Measurements from ENCODE around the gene COMT.

The COMT gene

DNA sequence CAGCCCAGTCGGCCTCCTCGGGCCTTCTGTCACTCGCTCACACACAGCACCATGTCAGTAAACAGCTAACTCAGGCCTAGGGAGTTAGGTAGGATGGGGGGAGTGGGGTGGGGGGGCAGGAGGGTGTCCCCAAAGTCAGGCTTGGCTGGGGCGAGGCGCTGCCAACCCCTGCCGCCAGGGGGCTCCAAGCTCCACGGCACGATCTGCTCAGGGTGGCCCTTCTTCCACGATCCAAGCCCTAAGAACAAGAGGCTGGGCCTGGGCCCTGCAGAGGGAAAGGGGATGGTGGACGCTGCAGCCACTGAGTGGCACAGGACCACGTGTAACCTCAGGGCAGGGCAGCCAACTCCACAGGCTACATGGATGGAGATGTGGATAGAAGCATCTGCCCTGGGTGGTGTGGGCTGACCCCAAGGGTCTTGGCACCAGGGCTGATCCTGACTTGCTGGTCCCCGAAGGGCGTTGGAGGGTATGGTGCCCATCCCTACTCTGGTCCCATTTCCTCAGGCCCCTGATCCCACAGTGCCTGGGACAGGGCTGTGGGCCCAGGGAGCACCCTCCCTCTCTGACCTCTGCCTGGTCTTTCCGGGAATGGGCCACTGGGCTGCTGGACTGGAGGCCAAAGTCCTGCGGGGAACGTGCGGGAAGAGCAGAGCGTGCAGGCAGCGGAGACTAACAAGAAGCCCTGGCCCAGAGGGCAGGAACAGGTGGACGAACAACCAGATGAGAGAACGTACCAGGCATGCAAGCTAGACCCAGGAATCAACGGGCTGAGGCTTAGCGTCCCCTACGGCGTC is 29.1 kb downstream of the COMT start:
- peak; percentile 88 for DNase-seq (ENCODE audit: low spot score)

DNA sequence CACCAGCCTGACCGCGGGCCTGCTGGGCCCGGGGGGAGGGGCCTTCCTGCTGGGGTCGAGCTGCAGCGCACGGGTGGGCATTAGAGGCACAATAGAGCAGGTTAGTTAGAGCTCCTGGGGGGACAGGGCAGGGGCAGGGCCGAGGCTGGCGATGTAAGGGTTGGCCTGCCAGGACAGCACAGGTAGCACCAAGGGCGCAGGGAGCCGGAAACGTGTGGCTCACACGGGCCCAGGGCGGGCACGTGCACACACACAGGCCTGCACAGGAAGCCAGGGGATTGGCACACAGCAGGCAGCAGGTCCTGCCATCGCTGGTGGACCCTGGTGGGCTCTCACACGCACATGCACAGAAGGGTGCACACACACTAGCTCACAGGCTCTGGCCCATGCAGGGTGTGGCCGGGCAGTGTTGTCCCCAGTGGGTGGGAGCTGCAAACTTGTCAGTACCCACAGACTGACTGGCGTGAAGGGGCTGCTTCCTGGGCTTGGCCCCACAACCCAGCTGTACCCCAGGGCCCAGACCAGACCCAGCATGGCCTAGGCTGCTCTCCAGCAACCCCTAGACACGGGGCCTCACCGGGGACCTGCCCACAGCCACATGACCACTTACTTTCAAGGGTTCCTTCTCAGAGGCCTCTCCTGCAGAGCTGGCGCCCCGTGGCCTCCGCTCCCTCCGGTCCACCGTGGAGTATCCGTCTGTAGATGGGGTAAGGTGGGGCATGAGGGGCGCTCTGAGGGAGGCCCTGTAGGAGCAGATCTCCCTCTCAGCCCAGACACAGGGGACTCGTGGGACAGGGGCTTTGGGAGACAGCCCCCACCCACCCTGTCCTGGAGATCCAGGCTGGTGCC is 29.9 kb downstream of the COMT start:
- DNase-seq (ENCODE audit: low spot score): no peak

DNA sequence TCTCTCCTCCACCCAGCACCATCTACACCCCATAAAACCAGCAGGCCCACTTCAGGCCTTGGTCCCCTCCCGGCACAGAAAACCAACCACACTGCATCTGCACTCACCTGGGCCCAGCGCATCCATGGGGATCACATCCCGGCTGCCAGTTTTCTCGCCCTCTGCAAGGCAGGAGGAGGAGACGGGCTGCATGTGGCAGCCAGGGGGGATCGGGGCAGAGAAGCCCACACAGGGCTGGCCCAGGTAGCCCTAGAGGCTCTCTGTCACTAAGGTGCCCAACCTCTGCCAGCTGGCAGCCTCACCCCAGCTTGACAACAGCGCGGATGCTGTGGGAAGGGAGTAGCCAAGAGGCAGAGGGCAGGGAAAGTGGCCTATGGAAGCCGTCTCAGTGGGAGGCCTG is 30.7 kb downstream of the COMT start:
- no peak for DNase-seq (ENCODE audit: low spot score)

DNA sequence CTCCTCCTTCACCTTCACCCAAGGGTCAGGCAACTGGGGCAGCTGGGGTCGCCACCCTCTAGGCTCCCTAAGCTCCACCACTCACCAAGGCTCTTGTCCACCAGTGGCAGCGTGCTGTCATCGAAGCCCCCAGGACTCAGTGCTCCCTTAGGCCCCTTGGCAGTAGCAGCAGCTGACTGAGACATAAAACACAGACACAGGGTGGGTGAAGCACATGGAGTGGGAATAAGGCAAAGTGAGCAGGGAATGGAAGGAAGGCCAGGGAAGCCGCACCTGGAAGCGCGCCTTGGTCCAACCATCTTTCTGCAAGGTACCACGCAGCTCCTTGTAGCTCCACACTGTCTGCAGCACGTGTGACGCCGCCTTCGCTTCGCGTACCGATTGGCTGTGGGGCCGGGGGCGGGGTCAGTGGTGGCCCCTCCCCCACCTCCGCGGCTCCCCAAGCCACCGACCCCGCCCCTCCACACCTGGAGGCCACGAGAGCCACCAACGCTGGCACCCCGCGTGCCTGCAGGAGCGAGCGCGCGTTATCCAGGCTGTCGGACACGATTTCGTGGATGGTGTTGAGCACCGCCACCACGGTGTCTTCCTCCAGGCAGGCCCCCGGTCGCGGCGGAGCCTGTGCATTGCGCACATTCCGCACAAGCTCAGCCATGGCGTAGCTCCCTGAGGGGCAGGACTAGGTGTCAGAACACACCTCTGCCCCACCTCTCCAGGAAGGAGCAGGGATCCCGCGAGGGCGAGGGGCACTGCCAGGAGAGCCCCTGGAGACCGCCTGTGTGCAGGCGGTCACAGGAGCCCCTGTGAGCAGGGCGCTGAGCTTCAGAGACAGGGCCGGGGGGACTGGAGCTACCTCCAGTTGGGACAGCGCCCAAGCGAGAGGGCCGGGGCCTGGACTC is 31.3 kb downstream of the COMT start:
- no peak for DNase-seq (ENCODE audit: low spot score)

DNA sequence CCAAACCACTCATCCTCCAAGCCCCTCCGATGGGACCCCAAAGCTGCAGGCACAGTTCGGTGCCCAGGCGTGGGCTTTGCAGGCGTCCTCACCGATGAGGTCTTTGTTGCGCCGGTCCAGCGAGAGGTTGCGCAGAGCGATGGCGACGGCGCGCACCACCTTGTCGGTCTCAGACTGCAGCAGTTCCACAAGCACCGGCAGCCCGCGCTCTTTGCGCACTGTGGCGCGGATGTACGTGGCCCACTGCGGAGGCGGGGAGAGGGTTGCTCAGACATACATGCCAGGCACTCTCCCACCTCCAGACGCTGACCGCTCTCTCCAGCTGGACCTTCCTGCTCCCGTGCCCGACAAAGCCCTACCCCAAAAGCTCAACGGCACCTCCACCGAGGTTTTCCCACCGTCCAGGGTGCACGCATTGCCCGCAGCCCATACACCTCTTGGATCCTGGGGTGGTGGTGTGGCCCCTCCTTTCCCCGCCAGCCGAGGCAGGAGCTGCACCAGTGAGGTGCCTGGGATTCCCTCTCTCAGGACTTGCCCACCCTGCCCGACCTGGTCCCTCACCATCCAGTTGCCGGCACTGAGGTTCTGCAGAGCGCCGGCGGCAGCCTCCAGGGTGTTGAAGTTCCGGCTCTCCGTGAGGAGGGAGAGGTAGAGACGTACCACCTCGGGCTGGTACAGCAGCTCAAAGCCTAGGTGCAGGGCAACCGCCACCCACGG is 32.1 kb downstream of the COMT start:
- DNase-seq (ENCODE audit: low spot score): no peak

DNA sequence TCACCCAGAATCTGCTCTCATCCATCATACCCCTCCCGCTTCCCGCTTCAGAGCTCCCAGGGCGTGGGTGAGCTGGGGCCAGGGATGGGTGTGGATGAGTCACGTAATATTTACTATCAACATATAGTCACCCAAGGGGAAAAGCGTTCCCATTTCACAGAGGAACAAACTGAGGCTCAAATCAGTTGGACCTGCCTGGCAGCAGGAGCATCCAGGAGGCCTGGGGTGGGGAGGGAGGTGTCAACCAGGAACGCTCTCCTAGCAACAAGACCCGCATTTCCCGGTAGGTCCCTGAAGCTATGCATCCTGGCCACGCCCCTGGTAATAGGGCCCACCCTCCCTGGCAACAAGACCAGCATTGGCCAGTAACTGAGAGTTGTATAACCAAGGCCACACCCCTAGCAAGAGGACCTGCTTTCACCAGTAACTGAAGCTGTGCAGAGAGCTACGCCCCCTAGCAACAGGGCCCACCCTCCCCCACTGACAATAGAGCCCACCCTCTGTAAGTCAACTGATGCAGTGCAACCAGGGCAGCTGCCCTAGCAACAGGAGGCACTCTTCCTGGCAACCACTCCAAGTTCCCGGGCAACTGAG is 32.8 kb downstream of the COMT start:
- peak; percentile 73 for DNase-seq (ENCODE audit: low spot score)

DNA sequence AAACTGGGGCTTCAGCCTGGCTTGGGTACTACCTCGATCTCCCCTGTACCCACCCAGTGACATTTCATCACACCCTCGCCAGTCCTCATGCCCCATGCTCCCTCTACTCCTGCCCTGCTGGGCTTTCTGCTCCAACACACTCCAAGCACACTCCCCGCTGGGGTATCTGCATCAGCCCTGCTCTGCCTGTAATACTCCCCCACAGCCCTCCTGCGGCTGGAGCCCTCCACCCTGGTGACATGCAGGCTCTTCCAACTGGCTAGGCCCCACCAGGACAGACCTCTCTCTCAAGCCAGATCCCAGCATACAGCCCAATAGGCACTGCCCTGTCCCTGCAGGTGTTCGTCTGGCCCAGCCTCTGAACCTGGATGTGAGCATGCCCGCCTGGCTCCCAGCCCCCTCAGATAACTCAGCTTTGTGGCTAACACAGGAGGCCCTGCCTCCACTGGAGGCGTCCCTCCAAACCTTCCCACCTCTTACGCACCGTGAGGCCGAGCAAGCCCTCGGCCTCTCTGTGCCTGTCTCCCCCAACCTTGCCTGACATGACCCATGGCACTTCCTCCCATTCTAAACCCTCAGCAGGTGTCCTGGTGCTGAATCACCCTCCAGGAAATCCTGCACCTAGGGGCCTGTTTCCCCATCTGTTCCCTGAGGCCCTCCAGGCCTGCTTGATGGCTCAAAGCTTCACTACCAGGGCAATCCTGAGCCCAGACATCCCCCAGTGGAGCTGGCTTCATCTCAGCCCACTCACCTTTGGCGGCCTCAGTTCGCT is 33.5 kb downstream of the COMT start:
- no peak for DNase-seq (ENCODE audit: low spot score)

DNA sequence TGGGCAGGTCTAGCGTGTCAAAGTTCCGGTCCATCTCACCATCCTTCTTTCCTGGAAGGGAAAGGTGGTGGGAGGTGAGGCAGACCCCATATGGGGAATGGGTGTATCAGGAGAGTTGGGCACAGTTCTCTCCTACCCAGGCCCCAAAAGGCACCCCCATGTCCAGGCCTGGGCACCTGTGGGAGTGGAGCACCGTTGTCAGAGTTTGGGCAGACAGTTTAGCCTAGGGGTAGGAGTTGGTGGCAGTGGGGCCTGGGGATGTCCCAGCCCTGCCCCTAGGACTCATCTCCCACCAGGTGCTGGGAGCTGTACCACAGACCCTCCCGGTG is 34.1 kb downstream of the COMT start:
- DNase-seq (ENCODE audit: low spot score): no peak

DNA sequence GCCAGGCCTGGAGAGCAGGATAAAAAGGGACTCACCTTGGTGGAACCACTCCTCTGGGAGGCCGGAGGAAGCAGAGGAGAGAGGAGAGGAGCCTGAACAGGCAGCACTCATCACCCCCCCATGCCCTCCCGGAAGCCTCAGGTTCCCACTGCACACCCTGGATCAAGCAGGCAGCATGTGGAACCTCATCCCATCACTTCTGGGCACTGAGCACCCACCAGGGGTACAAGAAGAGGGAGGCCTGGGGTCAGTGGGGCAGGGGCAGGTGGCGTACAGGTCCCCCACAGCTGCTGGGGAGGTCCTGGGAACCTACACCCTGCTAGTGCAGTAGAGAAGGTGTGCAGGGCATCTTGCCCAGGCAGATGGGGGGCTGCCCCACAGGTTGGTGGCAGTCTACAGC is 35.1 kb downstream of the COMT start:
- no peak for DNase-seq (ENCODE audit: low spot score)

DNA sequence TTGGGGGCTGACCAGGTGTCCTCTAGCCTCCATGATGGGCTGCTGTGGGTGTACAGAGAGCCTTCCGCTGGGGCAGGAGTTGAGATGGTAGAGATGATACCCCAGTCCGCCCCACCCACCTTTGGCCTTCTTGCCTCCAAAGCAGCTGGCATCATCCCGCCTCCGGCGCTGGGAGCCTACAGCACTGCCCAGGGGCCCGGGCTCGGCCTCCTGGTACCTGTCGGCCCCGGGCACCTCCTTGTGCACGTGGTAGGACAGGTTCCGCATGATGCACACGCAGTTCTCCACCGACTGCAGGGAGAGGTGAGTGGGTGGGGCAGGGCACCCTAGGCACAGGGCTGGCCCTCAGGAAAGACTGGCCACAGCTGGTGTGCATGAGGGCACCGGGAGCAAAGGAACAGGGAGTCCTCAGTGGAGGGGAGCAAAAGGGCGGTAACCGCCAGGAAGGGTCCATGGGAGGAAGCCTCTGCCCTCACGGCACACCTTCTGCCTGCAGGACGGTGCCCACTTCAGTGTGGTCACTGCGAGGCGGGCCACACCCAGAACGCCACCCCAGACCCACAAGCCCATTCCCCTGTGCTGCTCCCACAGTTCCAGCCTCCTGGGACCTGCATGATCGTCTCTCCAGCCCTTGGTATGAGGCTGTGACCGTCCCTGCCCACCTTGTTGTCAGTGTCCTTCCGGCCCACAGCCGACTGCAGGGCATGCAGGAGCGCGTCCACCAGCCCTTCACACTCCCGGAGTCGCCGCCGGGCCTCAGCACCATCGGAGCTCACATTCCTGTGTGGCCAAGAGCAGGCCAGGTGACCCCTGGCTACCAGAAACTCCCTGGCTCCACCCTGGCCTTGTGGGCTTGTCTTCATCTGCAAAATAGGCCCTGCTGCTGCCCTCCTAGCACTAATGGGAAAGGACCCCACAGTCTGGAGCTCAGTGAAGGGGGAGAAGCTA is 36.0 kb downstream of the COMT start:
- no peak for DNase-seq (ENCODE audit: low spot score)

DNA sequence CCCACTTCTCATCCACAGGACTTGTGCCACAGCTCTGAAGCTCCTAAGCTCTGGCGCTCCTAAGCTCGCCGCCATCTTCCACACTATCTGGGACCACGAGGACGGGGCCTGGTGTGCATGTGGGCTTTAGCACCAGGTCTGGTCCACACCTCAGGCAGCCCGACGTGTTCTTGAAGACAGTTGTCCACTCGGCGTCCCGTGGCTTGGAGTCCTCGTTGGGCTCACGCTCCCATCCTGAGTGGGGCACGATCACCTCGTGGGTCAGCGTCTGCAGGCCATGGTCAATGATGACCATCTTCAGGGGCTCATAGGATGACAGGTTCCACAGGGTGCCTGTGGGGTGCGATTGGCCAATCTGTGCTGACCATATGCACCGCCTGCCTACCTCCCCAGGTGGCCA is 37.2 kb downstream of the COMT start:
- DNase-seq (ENCODE audit: low spot score): no peak

DNA sequence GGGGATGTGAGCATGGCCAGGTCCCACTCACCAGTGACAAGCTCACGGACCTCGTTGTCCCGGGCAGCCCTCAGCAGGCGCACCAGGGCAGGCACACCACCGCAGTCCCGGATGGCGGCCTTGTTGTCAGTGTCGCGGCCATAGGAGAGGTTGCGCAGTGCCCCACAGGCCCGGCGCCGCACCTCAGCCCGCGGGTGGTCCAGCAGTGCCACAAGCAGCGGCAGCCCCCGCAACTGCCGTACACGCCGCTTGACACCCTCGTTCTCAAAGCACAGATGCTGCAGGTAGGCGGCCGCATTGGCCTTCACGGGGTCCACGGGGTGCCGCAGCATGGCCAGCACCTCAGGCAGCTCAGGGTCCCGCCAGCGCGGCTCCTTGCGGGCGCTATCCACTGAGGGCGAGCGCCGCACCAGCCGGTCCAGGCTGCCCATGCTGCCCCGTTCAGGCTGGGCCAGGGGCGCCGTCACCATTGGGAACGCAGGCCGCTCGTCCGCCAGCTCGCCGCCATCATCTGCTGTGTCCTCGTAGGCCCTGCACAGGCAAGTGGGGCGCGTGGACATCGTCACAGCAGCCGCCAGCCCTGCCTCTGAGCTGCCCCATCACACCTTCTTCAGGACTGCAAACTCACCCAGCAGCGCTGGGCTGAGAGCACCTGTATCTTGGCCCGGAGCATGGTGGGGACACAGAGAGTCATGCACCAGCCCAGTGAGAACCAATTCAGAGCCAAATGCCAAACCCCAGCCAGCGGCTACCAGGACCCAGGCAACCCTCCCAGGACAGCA is 38.3 kb downstream of the COMT start:
- DNase-seq (ENCODE audit: low spot score): no peak

DNA sequence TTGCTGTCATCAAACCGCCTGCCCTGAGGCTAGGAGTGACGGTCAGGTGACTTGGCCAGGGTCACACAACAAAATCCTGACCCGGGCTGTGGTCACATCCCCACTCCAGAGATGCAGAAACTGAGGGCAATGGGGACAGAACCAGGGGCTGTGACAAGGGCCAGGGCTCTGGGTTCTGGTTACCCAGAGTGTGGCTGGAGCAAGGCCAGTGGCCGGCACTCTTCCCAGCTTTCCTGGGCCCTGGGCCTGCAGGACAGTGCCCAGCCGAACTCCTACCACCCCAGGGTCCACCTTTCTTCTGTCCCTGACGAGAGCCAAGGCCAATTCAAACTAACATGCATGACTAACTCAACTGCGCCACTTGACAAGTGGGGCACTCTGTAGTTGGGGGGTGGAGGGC is 39.2 kb downstream of the COMT start:
- no peak for DNase-seq (ENCODE audit: low spot score)

DNA sequence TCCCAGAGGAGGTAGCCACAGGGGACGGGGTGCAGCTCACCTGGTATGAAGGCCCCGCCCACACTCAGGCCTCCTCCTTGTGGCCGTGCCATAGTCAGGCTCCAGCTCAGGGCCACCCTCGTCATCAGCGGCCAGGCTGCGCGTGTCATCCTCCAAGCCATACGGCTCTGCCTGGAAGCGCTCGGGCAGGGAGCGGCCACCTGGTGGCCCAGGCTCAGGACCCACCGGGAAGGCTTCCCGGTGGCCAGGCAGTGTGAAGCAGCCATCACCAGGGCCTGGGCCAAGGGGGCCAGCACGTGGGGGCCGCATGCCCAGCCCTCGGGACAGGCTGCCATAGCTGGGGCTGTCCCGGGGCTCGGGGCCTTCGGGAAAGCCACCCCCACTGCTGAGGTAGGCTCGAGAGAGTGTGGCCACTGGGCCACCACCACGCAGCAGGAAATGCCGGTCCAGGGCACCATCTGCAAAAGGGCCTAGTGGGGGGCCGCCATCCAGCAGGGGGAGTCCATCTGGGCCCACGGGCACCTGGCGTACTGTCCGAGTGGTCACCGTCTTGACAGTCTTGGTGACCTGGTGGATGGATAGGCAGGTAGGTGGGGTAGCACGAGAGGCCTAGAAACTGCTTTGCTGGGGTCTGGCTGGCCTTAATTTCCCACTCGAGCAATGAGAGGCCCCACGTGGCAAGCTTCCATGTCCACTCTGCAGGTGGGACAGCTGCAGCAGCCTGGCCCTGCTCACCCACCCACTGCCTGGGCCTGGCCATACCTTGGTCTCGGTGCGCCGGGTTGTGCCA is 39.8 kb downstream of the COMT start:
- DNase-seq (ENCODE audit: low spot score): no peak

DNA sequence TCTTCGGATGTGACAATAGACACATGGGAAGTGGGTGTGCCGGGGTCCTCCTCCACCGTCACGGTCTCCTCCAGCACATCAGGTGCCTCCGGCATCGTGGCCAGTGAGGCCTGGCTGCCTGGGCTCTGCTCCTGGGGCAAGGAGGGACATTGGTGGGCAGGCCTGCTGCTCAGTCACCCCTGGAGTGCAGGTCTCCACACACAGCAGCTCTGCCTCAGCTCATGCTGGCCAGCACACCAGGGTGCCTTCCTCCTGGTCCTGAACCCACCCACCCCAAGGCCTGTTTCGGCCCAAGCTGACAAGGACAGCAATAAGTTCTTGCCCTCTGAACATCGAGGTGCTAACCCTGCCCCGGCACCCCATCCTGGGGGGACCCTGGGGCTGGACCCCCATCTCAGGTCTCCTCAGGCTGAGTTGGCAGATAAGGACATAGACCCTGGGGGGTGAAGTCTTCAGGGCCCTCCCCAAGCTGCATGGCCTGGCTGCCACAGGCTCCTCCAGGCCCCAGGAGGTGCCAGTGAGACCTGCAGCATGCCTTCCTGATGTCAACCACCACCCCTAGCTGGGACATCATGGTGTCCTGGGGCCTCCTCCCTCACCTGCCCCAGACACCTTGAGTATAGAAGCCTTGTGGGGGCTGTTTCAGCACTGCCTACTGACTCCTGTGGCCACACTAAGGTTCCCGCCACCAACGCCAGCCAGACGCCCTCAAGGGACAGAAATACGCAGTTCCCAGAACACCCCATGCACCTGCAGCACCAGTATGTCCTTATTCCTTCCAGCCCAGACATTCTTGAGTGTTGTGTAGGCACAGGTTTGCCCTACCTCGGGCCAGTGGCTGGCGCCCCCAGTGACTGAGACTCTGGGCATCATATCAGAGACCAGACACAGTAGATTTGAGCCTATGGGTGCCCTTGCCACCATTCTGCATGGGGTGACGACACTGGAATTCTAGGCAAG is 40.7 kb downstream of the COMT start:
- no peak for DNase-seq (ENCODE audit: low spot score)

DNA sequence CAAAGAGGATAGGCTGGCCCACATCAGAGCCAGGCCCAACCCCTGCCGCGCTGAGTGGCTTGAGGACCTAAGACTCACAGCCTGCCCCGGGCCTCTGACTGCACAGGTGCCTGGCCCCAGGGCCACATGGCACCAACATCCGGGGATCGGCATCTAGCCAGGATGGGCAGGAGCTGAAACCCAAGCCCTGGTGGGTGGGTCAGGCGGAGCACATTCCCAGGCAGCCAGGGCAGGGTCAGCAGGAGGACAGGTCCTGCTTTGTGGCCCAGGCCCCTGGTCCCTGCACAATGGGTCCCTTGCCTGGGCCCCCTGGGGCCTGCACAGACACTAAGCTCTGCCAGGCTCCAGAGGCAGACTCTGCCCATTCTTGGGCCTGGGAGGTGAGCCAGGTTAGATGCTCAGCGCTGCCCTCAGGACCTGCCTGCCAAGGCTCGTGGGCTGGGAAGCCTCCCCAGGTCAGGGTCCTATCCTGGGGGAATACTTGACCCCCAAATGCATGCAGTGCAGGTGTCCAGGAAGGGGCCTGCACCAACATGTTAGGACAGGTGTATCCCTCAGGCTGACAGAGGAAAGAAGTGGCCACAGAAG is 41.5 kb downstream of the COMT start:
- no peak for DNase-seq (ENCODE audit: low spot score)

Measured in D341Med (cell line).